Endothelial cell of hepatic sinusoid (primary cell): ENCODE results near the gene NBPF4.
"Not testable (repeated sequence)": the region's sequence is repeated elsewhere in the genome, so short reads cannot be mapped to it uniquely, and the experiment has no call there.

Experiments
- in situ Hi-C: cut with HindIII; loops from 2 replicates; pipeline ENCODE4 v1.10.0; 2017; ENCODE audit warnings: low sequenced_read_pairs

The NBPF4 gene

GRCh38 chr1:108243976-108244375, at the start of gene NBPF4:
NBPF4 (minus strand) TSS chr1:108244076; CDS start chr1:108243761, 315 bp downstream.
- in situ Hi-C loops = not testable (repeated sequence)

DNA sequence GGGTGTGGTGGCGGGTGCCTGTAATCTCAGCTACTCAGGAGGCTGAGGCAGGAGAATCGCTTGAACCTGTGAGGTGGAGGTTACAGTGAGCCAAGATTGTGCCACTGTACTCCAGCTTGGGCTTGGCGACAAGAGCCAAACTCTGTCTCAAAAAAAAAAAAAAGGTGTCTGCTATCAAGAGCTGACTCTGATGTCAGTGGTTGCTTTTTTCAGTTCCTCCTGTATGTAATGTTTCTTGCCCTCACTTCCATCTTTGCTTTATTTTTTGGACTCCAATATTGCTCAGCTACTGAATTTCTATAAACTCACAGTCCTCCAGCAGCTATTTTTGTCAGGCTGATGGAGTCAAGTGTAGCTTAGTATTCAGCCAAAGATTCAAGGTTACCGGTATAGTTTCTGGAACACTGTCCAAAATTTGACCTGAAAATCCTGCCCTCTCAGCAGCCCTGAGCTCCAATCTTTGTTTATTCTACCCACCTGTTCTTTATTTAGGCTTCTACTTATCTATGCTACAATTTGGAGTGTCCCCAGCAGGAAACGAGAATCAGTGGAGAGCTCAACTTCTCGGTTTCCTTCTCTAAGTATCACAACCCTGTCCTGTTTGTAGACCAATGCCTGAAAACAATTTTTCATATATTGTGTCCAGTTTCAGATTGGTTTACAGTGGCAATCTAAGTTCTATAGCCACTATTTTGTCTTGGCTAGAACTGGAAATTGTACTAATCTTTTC, 38.8 kb upstream of the NBPF4 start:
- in situ Hi-C loops = not testable (repeated sequence)

DNA sequence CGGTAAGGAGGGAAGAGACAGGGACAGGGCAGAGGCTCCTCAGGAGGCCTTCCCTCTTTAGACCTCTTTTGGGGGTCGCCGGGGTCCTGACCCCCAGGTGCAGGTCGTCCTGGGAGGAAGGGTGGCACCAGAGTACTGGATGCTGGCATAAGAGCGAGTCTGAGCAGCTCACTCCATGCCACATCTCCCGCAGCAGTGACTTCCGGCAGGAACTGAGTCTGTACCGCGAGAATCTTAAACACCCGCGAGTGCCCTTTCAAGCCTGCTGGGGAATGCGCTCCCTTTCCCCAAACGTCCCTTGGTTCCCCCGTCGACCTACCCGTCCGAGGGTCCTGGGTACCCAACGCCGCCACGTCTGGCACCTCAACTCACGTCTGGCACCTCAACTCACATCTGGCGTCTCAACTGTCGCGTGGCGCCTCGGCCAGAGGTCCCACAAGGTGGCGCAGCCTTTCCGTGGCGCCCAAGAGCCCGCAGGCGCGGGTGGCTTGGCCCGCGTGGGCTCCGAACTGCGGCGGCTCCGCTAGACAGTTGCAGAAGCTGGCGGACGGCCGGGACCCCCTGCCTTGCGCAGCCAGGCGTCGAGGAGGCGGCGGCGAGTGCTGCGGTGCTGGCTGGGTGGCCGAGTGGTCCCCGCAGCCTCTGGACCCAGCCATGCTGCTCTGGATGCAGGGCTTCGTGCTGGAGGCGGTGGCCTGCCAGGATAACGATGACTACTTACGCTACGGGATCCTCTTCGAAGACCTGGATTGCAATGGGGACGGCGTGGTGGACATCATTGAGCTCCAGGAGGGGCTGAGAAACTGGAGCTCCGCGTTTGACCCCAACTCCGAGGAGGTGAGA, 28.8 kb upstream of the NBPF4 start:
- in situ Hi-C loops = not testable (repeated sequence)

- in situ Hi-C loops = not testable (repeated sequence)
These were observed 23.2 kb upstream of the NBPF4 start for GRCh38 chr1:108267097-108267496.

DNA sequence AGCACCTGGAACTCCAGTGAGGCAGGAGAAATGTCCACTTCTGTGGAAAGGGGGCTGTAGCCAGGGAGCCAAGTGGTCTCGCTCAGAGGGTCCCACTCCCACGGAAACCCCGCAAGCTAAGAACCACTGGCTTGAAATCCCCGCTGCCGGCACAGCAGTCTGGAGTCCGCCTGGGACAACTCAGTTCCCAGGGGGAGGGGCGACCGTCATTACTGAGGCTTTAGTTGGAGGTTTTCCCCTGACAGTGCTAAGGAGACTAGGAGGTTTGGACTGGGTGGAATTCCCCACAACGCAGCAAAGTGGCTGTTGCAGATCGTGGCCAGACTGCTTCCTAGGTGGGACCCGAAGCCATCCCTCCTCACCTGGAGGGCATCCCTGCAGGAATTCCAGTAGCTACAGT, 18.1 kb upstream of the NBPF4 start:
- in situ Hi-C loops = not testable (repeated sequence)

DNA sequence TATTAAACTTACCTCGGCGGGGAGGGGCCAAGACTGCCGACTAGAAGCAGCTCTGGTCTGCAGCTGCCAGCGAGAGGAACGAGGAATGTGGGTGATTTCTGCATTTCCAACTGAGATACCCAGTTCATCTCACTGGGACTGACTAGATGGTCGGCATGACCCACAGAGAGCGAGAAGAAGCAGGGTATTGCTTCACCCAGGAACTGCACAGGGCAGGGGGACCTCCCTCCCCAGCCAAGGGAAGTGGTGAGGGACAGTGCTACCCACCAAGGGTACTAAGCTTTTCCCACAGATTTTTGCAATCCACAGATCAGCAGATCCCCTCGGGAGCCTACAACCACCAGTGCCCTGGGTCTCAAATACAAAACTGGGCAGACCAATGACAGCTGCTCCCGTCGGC, 17.6 kb upstream of the NBPF4 start:
- in situ Hi-C loops = not testable (repeated sequence)

- in situ Hi-C loops = not testable (repeated sequence)
These were observed 16.8 kb upstream of the NBPF4 start for GRCh38 chr1:108260578-108261259.

DNA sequence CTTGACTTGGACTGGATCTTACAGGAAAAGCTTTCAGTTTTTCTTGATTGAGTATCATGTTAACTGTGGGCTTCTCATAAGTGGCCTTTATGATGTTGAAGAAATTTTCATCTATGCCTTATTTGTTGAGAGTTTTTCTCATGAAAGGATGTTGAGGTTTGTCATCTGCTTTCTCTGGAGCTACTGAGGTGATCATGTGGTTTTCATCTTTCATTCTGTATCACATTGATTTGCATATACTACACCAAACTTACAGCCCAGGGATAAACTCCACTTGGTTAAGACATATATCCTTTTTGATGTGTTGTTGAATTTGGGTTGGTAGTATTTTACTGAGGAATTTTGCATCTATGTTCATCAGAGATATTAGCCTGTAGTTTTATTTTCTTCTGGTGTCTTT, 11.6 kb upstream of the NBPF4 start:
- in situ Hi-C loops = not testable (repeated sequence)

DNA sequence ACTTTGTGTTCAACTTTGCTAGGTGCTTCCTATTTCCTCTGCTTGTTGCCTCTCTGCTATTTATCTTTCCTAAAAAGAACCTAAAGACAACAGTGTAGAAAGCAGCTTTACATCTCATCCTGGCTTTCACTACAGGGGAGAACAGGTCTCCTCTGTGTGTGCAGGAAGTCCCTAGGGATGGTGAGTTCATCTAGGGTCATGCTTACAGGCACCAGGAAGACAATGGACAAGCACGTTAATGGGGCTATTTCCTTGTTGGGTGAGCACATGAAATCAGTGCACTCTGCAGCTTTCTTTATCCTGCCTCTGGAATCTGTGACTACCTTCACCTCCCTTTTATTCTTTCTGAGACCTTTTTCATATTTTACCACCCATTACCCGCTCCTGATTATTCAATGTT, 4.5 kb downstream of the NBPF4 start:
- in situ Hi-C loops = not testable (repeated sequence)

- in situ Hi-C loops = not testable (repeated sequence)
These were observed 8.6 kb downstream of the NBPF4 start for GRCh38 chr1:108235308-108235707.

- in situ Hi-C loops = not testable (repeated sequence)
These were observed 11.7 kb downstream of the NBPF4 start for GRCh38 chr1:108232183-108232582.

GRCh38 chr1:108229976-108230375, 13.9 kb downstream of the NBPF4 start:
- in situ Hi-C loops = not testable (repeated sequence)

DNA sequence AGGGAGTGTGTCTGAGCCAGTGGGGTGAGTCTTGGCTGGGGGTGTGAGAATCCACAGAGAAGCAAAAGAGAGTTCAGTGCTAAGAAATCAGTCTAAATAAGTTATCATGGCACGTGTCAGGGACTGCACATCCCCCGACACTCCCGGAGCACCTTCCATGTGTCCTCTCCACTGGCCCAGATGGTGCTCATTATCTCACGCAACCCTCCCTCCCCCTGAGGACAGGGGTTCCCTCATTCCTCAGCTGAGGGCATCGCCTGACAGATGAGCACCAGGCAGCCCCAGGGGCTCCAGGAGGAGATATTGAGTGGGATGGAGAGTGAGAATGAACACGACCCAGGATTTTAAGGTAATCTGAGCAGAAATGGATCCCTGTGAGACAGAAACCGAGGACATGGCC, 16.1 kb downstream of the NBPF4 start:
- in situ Hi-C loops = not testable (repeated sequence)

DNA sequence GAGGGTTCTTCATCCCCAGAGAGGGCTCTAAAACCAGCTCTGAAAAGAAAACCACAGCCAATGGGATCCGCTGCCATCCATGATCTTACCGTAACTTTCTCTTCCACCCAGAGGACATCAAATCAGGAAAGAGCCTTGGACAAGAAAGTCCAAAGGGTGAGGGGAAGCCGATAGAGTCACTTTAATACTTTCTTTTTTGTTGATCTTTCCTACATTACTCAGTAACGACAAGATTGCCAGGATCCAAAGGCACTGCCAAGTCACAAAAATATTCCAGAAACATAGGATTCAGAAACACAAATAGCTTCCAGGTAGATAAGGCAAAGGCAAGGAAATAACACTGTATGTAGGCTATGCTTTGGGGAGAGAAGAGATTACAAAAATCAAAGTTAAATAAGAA, 17.0 kb downstream of the NBPF4 start:
- in situ Hi-C loops = not testable (repeated sequence)

DNA sequence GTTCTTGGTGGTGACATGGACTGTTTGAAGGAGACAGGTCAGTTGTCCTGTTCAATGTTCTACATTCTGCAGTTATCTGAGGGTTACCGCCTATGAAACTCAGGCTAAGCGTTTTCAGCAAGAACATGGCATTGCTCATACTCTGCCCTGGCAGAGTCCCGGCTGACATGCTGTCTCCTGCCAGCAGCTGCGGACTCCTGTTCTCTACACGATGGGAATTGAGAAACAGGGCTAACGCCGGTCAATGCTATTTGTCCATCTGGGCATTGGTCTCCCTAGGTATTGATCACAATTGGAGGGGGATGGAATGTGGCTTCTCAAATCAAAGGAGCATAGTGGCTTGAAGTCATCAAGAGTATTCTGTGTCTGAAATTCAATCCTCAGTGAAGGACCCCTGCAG, 20.6 kb downstream of the NBPF4 start:
- in situ Hi-C loops = not testable (repeated sequence)

GRCh38 chr1:108217515-108218174, 26.2 kb downstream of the NBPF4 start:
- in situ Hi-C loops = not testable (repeated sequence)

GRCh38 chr1:108217007-108217406, 26.9 kb downstream of the NBPF4 start:
- in situ Hi-C loops = not testable (repeated sequence)

DNA sequence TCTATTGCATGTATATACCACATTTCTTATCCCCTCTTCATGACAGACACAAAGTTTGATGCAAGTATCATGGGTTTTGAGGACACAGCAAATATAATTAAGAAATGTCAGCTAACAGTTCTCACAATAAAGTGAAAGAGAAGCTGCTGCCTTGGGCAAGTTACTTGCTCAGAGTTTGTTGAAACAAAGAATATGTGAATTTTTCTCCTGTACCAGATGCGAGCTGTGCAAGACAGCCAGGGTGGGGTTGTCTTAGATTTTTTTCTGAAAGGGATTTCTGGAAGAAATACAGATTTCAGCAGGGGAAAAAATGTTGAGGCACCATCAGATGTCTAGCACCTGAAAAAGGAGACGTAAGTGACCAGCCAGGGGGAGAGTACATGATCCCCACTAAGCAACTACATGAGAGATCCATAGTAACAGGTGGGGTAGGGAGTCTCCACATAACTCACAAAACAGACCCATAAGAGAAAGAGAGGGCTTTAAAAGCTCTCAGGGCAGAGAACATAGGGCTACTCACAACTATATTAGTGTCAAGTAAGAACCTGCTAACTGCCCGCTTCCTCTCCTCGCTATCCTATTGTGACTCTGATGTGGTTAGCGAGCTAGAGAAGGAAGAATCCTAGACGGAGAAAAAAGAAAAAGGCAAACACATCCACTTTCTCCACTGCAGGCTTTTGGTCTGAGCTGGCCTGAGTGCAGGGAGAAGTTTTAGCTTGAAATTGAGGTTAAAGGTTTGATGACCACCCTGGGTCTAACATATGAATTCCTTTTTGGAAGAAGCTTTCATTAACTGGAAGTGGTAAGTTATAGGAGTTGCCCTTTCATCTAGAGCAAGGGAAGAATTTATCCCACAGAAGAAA, 27.6 kb downstream of the NBPF4 start:
- in situ Hi-C loops = not testable (repeated sequence)

DNA sequence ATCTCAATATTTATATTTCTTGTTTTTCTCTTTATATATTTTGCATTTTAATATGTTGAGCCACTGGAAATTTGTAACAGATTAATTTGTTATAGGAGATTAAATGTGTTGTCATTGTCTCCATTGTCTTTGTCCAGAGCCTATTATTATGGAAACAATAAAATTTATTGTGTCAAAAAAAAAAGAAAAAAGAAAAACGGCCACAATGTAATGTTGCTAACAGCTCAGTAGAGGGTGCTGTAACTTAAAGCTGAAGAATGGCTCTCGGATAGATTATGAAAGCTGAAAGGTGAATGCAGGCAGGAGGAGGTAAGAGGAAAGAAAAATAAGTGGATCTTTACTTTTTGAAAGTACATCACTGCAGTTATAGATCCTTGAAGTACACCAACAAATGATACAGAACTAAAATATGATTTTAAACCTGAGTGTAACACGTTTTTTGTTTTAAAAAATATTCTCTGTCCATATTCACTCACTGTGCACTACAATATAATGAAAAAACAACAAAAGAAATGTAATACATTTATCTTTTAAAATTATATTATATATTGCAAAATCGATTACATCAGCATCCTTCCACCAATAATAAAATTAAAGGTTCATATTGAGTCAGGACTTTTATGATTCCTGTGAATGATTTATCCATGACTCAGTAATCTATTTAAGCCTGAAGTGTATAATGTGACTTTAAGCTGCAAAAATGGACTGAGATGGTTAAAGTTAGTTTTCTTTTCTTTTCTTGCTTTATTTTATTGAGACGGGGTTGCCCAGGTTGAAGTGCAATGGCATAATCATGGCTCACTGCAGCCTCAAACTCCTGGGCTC, 29.0 kb downstream of the NBPF4 start:
- in situ Hi-C loops = not testable (repeated sequence)
